NB4 (cell line): Measurements from ENCODE around the gene AGFG2.

ENCODE experiments used
- CTCF ChIP-seq: IDR thresholded peaks from one replicate; pipeline ENCODE4 v1.5.1; 2012; ENCODE audit warnings: low read depth, low read length
- MAX ChIP-seq: IDR thresholded peaks from 2 replicates; pipeline ENCODE4 v1.6.1; 2011; ENCODE audit warnings: low read depth, low read length
- MYC ChIP-seq: IDR thresholded peaks from 2 replicates; pipeline ENCODE4 v1.6.1; 2011; ENCODE audit warnings: low read depth, low read length
- POLR2A ChIP-seq: IDR thresholded peaks from 2 replicates; pipeline ENCODE4 v1.6.1; 2011; ENCODE audit warnings: mild to moderate bottlenecking; ENCODE audit not compliant: insufficient read length; ENCODE audit errors: extremely low read depth

- TF ChIP-seq CTCF (no peak), MAX (no peak), POLR2A (no peak), MYC (no peak)
These were observed 32.8 kb downstream of the AGFG2 start for GRCh38 chr7:100571829-100572116.
